ES-I3 (cell line): ENCODE measurements around the gene MEGF11.
A peak's percentile ranks its signal among the peaks of the same experiment; 100 is the strongest.

ENCODE experiments used
- H3K36me3 ChIP-seq: 2 replicates; pipeline ENCODE4 v1.6.1; 2013; ENCODE audit warnings: mild to moderate bottlenecking, low read length, control low read depth, moderate library complexity; ENCODE audit not compliant: insufficient read depth
- H3K4me1 ChIP-seq: 2 replicates; pipeline ENCODE4 v1.6.1; 2013; ENCODE audit warnings: mild to moderate bottlenecking, control low read depth, low read length; ENCODE audit not compliant: insufficient read depth
- H3K9ac ChIP-seq: 2 replicates; pipeline ENCODE4 v1.6.1; 2013; ENCODE audit warnings: low read depth, mild to moderate bottlenecking, low read length, moderate library complexity
- H3K9me3 ChIP-seq: 2 replicates; pipeline ENCODE4 v1.6.1; 2013; ENCODE audit warnings: mild to moderate bottlenecking, low read length, moderate library complexity; ENCODE audit not compliant: control insufficient read depth, insufficient read depth

Gene MEGF11

GRCh38 chr15:66253418-66254088 lies at the start of gene MEGF11:
TSS of gene MEGF11 (minus strand) at chr15:66253750. CDS start at chr15:66128403, 125,347 bp downstream.
- no peaks in the 10 kb centered on the region for H3K36me3 ChIP-seq
- peak within 1 kb of the TSS; percentile 84 for H3K9ac ChIP-seq
- no peaks in the 10 kb centered on the region for H3K4me1 ChIP-seq
- no peaks in the 10 kb centered on the region; the same call in 1 of the 2 replicates for H3K9me3 ChIP-seq

- no peak overlapping the region for H3K9ac ChIP-seq
- H3K9me3 ChIP-seq = no peaks in the 10 kb centered on the region
- no peaks in the 10 kb centered on the region for H3K4me1 ChIP-seq
- H3K36me3 ChIP-seq = no peaks in the 10 kb centered on the region
Observed at GRCh38 chr15:66302489-66303278, 49.1 kb upstream of the MEGF11 start.

GRCh38 chr15:66298803-66299251 lies 45.3 kb upstream of the MEGF11 start:
- Histone ChIP-seq H3K9me3 (no peaks in the 10 kb centered on the region), H3K9ac (no peak overlapping the region), H3K4me1 (peaks cover 11% of the 10 kb centered on the region; the same call in 1 of the 2 replicates), H3K36me3 (no peaks in the 10 kb centered on the region)

- Histone ChIP-seq H3K9me3 (no peaks in the 10 kb centered on the region), H3K9ac (no peak overlapping the region), H3K4me1 (peaks cover 11% of the 10 kb centered on the region; the same call in 1 of the 2 replicates), H3K36me3 (no peaks in the 10 kb centered on the region)
Observed at GRCh38 chr15:66296186-66296585, 42.6 kb upstream of the MEGF11 start.

- Histone ChIP-seq H3K9ac (peak overlapping the region; percentile 79; the same call in 1 of the 2 replicates), H3K9me3 (no peaks in the 10 kb centered on the region), H3K4me1 (peaks cover 11% of the 10 kb centered on the region; the same call in 1 of the 2 replicates), H3K36me3 (no peaks in the 10 kb centered on the region)
Observed at GRCh38 chr15:66294932-66295235, 41.3 kb upstream of the MEGF11 start.

- Histone ChIP-seq H3K9ac (peak overlapping the region; percentile 79), H3K4me1 (peaks cover 11% of the 10 kb centered on the region; the same call in 1 of the 2 replicates), H3K9me3 (no peaks in the 10 kb centered on the region), H3K36me3 (no peaks in the 10 kb centered on the region)
Observed at GRCh38 chr15:66294157-66294931, 40.8 kb upstream of the MEGF11 start.

GRCh38 chr15:66293419-66294156 lies 40.0 kb upstream of the MEGF11 start, which contains the start of gene DIS3L:
TSS of gene DIS3L (plus strand) at chr15:66293568. CDS start at chr15:66293597, 29 bp downstream.
- Histone ChIP-seq H3K36me3 (no peaks in the 10 kb centered on the region), H3K4me1 (peaks cover 11% of the 10 kb centered on the region; the same call in 1 of the 2 replicates), H3K9me3 (no peaks in the 10 kb centered on the region), H3K9ac (peak within 1 kb of the TSS; percentile 79)

- H3K9me3 ChIP-seq = no peaks in the 10 kb centered on the region
- H3K9ac ChIP-seq = peak overlapping the region; percentile 79
- H3K36me3 ChIP-seq = no peaks in the 10 kb centered on the region
- H3K4me1 ChIP-seq = peaks cover 11% of the 10 kb centered on the region; the same call in 1 of the 2 replicates
Observed at GRCh38 chr15:66292571-66293418, 39.2 kb upstream of the MEGF11 start.

GRCh38 chr15:66291816-66292570 lies 38.4 kb upstream of the MEGF11 start:
- no peaks in the 10 kb centered on the region for H3K36me3 ChIP-seq
- no peaks in the 10 kb centered on the region for H3K9me3 ChIP-seq
- no peak overlapping the region for H3K9ac ChIP-seq
- peaks cover 11% of the 10 kb centered on the region; the same call in 1 of the 2 replicates for H3K4me1 ChIP-seq

GRCh38 chr15:66290518-66290917 lies 37.0 kb upstream of the MEGF11 start:
- no peaks in the 10 kb centered on the region for H3K9me3 ChIP-seq
- H3K36me3 ChIP-seq = no peaks in the 10 kb centered on the region
- peaks cover 11% of the 10 kb centered on the region; the same call in 1 of the 2 replicates for H3K4me1 ChIP-seq
- no peak overlapping the region for H3K9ac ChIP-seq

- Histone ChIP-seq H3K36me3 (no peaks in the 10 kb centered on the region), H3K4me1 (peaks cover 9% of the 10 kb centered on the region; the same call in 1 of the 2 replicates), H3K9me3 (no peaks in the 10 kb centered on the region), H3K9ac (no peak overlapping the region)
Observed at GRCh38 chr15:66290007-66290406, 36.5 kb upstream of the MEGF11 start.

GRCh38 chr15:66288551-66289185 lies 35.1 kb upstream of the MEGF11 start:
- H3K9ac ChIP-seq = no peak overlapping the region
- no peaks in the 10 kb centered on the region for H3K36me3 ChIP-seq
- H3K9me3 ChIP-seq = no peaks in the 10 kb centered on the region
- H3K4me1 ChIP-seq = no peaks in the 10 kb centered on the region
